ENCODE data around the gene RMI1. TPM values are rescaled to one million over a fixed set of nuclear protein-coding genes. Genes with fewer than 3 reads are reported as not detected.

RMI1 gene
- total RNA-seq, 2 donors from 2014 or later: 8.7 to 18.1 TPM

DNA sequence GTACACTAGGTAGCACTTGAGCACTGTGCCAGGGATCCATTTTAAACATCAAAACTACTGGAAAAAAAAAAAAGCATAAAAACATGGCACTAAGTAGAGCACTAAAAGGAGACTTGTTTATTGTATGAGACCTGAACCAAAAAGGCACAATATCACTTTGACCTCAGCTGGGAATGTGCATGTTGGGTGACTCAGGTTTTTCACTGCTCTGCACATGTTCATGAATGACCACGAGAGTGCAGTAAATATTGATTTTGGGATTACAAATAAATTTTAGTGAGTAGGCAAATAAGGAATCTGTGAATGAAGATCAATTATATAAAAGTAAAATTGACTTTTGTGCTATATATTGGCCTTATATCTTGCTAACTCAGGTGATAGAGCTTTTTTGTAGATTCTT lies 11.8 kb downstream of the RMI1 start:
- no peaks in the 10 kb centered on the region for H3K9me3 ChIP-seq
- H3K4me1 ChIP-seq (replicated peaks): no peaks in the 10 kb centered on the region
- H3K27ac ChIP-seq: no peak overlapping the region
- no peaks in the 10 kb centered on the region for H3K27me3 ChIP-seq (replicated peaks; ENCODE audit: insufficient read depth)
- H3K36me3 ChIP-seq: no peaks in the 10 kb centered on the region
- intact Hi-C loops (cut with DNase I): no loop called here
- DNase-seq (ENCODE audit: low spot score): no peak
- no peak overlapping the region for H3K4me3 ChIP-seq
- WGBS: 63% methylated on average over 1 of the region's 1 CpG
- TF ChIP-seq, protein P1, sequence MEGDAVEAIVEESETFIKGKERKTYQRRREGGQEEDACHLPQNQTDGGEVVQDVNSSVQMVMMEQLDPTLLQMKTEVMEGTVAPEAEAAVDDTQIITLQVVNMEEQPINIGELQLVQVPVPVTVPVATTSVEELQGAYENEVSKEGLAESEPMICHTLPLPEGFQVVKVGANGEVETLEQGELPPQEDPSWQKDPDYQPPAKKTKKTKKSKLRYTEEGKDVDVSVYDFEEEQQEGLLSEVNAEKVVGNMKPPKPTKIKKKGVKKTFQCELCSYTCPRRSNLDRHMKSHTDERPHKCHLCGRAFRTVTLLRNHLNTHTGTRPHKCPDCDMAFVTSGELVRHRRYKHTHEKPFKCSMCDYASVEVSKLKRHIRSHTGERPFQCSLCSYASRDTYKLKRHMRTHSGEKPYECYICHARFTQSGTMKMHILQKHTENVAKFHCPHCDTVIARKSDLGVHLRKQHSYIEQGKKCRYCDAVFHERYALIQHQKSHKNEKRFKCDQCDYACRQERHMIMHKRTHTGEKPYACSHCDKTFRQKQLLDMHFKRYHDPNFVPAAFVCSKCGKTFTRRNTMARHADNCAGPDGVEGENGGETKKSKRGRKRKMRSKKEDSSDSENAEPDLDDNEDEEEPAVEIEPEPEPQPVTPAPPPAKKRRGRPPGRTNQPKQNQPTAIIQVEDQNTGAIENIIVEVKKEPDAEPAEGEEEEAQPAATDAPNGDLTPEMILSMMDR (IDR thresholded peaks at IDR 0.05): peak in 1 of 4 experiments; percentile 5
- no peak for TF ChIP-seq POLR2A (IDR thresholded peaks at IDR 0.05)

DNA sequence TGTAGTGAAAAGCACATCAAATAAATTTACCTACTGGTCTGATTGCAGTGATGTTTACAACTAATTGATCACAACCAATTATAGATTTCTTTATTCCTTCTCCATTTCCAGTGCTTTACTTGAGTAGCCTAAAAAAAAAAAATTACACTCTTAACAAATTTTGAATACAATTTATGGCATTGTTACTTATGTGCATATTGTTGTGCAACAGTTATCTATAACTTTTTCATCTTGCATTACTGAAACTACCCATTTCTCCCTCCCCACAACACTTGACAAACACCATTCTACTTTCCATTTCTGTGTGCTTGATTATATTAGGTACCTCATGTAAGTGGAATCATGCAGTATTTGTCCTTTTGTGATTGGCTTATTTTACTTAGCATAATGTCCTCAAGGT lies 12.3 kb downstream of the RMI1 start:
- no peaks in the 10 kb centered on the region for H3K4me1 ChIP-seq (replicated peaks)

DNA sequence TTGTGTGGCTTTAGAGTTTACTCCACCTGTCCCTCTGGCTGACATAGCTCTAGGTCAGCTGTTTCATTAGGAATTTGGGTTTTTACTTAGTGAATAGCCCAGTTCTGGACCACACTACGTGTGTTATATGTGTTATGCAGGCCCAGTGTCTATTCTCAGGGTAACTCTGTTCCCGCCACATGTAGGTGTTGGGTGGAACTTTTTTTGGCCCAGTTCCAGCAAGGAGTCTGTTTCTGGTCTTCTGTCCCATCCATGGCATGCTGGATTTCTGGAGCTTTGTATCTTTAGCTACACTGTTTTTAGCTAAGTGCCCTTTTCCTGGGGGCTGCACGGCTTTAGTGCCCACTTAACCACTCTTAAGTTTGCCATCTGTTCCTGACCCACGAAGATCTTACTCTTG lies 15.5 kb downstream of the RMI1 start:
- Histone ChIP-seq H3K36me3 (no peaks in the 10 kb centered on the region), H3K9me3 (no peaks in the 10 kb centered on the region), H3K27ac (no peak overlapping the region), H3K27me3 (replicated peaks; ENCODE audit: insufficient read depth) (no peaks in the 10 kb centered on the region), H3K4me3 (no peak overlapping the region), H3K4me1 (replicated peaks) (peaks cover 7% of the 10 kb centered on the region)
- no peak for TF ChIP-seq POLR2AphosphoS5 (IDR thresholded peaks at IDR 0.05)
- TF ChIP-seq, protein P1 (IDR thresholded peaks at IDR 0.05): no peak
- TF ChIP-seq POLR2A (IDR thresholded peaks at IDR 0.05): no peak
- intact Hi-C loops (cut with DNase I): no loop called here
- no peak for DNase-seq (ENCODE audit: low spot score)
- WGBS: 94% methylated on average over 4 of the region's 4 CpGs

More for the DNA sequence above, 12.3 kb downstream of the RMI1 start:
- TF ChIP-seq POLR2AphosphoS5 (IDR thresholded peaks at IDR 0.05) (no peak), POLR2A (IDR thresholded peaks at IDR 0.05) (no peak)
- TF ChIP-seq, protein P1 (IDR thresholded peaks at IDR 0.05): no peak
- Histone ChIP-seq H3K27ac (no peak overlapping the region), H3K9me3 (no peaks in the 10 kb centered on the region), H3K36me3 (no peaks in the 10 kb centered on the region), H3K27me3 (replicated peaks; ENCODE audit: insufficient read depth) (no peaks in the 10 kb centered on the region), H3K4me3 (no peak overlapping the region)
- intact Hi-C loops (cut with DNase I): no loop called here
- DNase-seq (ENCODE audit: low spot score): no peak

DNA sequence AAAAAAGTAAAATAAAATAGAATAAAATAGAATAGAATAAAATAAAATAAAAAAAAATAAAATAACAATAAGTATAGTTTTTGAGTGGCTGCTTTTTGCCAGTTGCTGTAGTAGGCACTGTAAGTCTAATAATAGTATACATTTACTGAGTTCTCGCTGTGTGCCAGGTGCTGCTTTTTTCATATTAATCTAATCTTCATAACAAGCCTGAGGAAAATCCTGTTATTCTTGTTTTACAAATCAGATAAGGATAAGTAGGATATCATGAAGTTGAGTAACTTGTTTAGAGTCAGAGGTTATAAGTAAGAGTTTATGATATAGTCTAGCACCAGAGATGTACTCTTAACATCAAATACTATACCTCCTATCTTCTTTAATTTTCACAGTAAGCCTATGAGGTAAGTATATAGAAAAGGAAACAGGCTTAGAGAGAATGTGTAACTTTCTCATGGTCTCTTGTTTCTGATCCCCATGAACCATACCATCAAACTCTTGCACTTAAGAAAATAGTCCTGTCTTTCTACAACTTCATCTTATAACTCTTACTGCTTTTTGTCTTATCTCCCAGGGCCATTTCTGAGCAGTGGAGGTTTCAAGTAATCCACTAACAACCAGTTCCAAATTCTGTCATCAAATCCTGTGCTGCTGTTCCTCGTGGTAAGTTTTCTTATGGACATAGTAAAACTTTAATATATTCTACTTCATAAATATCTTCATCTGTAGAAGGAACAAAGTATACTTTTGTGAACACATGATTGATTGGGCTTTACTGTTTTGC lies 18.7 kb downstream of the RMI1 start:
- TF ChIP-seq POLR2AphosphoS5 (IDR thresholded peaks at IDR 0.05): no peak
- no peak overlapping the region for H3K4me3 ChIP-seq
- no peaks in the 10 kb centered on the region for H3K9me3 ChIP-seq
- H3K27me3 ChIP-seq (replicated peaks; ENCODE audit: insufficient read depth): no peaks in the 10 kb centered on the region
- intact Hi-C loops (cut with DNase I): no loop called here
- no peaks in the 10 kb centered on the region for H3K36me3 ChIP-seq
- no peak overlapping the region for H3K27ac ChIP-seq
- no peak for DNase-seq (ENCODE audit: low spot score)
- 33% methylated on average over 2 of the region's 2 CpGs for WGBS
- peaks cover 7% of the 10 kb centered on the region for H3K4me1 ChIP-seq (replicated peaks)

DNA sequence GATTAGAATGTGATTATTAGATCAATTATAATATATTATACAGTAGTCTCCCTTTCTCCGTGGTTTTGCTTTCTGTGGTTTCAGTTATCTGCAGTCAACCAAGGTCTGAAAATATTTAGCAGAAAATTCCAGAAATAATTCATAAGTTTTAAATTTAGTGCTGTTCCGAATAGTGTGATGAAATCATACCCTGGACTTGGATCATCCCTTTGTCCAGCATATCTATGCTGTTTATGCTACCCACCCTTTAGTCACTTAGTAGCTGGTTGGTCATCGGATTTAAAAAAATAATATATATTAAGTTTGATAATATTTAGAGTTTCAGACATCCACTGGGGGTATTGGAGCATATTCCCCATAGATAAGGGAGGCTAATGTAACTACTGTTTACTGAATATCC lies 19.6 kb downstream of the RMI1 start:
- Histone ChIP-seq H3K9me3 (no peaks in the 10 kb centered on the region), H3K27me3 (replicated peaks; ENCODE audit: insufficient read depth) (no peaks in the 10 kb centered on the region), H3K27ac (no peak overlapping the region), H3K4me1 (replicated peaks) (peaks cover 7% of the 10 kb centered on the region), H3K4me3 (no peak overlapping the region), H3K36me3 (no peaks in the 10 kb centered on the region)
- TF ChIP-seq POLR2A (IDR thresholded peaks at IDR 0.05) (no peak), POLR2AphosphoS5 (IDR thresholded peaks at IDR 0.05) (no peak)
- TF ChIP-seq, protein P1 (IDR thresholded peaks at IDR 0.05): no peak
- 94% methylated on average over 3 of the region's 3 CpGs for WGBS
- intact Hi-C loops (cut with DNase I): no loop called here
- no peak for DNase-seq (ENCODE audit: low spot score)
